NCI-H1930 (cell line): ENCODE results near the gene ID2.

Experiments
- DNase-seq, 2 experiments: peaks; one replicate each; lab custom pipeline; 2025; lab: John Stamatoyannopoulos, UW

ID2 gene

DNA sequence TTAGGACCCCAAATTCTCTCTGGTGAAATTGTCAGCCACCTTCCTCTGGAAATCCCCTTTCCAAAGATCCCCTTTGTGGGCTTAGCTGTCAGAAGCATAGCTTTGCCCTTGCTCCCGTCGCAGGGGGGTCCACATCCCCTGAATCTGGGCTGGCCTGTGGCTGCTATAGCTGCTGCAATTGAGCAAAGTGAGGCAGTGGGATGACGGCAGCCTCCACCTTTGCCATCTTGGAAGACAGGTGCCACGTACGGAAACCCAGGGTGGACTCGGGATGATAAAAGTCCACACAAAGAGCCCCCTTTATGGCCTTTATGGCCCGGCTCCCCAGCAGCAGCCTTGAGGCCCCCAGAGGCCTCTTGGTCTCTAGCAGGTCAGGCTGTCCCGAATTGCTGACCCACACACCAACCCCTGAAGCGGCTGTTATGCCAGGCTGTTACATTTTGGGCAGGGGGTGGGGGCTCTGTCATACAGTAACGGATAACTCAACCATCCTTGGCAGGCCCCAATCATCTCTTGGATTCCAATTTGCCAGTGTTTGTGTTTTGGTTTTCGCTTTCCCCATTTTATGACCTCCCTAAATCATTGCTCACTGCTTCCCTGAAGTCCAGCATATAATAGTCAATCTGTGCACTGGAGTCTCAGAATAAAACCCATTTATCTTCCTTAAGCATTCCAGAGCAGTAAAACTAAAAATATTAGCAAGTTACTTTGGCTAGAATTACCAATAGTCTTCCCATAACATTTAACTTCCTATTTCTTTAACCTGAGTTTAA, 33.2 kb upstream of the ID2 start:
- no peak for DNase-seq

DNA sequence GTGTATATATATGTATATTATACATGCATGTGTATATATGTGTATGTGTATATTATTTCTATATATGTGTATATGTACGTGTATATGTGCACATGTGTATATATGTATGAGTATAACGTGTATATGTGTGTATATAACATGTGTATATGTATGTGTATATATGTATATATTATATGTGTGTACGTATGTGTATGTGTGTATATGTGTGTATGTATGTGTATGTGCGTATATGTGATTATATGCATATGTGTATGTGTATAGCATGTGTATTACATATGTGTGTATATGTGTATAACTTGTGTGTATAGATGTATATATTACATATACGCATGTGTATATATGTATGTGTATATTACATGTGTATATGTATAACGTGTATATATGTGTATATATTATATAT, 32.1 kb upstream of the ID2 start:
- DNase-seq: no peak

DNA sequence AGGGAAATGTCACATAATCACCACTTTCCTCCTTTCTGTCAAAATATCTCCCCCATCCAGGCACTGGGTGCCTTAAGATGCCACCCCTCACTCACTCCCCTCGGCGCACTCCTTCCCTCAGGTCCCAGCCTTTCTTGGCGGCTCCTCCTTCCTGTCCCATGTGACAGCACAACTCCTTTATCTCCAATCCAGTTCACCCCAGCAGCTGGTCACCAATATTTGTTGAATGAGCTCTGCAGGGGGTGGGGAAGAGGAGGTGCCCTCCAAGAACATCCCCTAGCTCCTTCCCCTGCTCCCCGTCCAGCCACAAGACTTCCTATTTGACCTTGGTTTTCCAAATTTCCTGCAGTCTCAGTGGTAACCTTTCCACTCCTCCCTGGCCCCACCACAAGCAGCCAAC, 31.6 kb upstream of the ID2 start:
- DNase-seq: no peak

DNA sequence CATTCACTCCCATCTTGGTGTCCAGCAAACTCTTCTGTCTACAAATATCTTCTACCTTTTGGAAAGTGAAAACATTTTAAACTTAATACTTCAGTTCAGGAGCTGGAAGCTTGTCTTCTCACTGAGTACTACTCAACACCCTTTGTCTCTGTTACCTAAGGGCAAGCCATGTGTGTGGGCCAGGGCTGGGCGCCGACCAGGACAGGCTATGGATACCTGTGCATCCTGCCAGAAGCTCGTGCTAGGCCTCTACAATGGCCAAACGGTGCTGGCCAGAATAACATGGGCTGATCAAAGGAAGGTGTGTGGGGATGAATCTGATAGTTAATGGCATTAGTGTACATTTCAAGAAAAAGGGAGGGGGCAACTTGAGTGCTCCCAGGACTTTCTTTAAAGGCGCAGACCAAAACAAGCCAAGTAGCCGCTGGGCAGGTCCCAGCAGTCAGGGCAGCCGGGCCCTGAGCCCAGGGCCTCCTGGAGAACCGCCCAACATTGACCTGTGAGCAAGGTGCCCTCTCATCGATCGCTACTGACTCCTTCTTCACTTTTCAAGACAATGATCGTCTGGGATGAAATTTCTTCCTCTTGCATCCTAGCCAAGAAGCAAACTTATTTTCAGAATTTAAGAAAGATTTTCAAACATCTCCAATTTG, 29.0 kb upstream of the ID2 start:
- no peak for DNase-seq

DNA sequence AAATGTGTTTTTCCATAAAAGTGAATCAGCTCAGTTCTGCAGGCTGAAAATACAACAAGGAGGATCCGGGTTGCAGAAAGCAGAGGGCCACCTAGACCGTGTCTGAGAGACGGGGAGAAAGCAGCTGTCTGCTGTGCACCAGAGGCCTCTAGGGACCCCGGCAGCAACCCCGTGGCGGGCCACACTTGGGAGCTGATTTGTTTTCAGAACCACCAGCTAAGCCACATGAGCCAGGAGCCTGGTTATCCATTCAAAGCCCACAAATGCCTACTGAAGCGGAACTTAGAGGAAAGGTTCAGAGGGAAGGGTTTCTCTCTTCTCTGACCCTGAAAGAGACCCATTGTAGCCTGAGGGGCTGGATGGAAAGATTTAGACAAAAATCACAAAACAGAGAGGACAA, 28.4 kb upstream of the ID2 start:
- DNase-seq: no peak

DNA sequence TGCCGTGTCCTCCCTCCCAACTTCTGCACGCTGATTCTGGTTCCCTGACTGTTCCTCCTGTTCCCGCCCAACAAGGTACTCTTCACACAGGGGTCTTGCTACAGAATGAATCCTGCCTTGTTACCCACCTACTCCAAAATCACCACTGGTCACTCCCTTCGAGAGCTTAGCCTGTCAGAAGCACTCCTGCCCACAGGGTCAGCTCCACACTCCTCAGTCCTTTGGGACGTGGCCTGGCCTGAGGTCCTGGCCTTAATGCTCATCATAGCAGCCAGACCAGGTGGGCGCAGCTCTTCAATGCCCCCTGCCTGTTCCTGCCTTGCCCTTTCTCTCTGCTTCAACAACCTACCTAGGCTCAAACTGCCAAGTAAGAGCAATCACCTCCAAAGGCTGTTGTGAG, 27.8 kb upstream of the ID2 start:
- no peak for DNase-seq

DNA sequence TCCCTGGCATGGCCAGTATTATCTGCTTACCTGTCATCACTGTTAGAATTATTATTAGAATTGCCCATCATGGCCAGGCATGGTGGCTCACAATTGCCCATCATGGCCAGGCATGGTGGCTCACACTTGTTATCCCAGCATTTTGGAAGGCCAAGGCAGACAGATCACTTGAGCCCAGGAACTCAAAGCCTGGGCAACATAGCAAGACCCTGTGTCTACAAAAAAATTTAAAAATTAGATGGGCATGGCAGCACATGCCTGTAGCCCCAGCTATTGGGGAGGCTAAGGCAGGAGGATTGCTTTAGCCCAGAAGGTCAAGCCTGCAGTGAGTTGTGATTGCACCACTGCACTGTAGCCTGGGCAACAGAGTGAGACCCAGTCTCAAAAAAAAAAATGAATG, 27.4 kb upstream of the ID2 start:
- no peak for DNase-seq

DNA sequence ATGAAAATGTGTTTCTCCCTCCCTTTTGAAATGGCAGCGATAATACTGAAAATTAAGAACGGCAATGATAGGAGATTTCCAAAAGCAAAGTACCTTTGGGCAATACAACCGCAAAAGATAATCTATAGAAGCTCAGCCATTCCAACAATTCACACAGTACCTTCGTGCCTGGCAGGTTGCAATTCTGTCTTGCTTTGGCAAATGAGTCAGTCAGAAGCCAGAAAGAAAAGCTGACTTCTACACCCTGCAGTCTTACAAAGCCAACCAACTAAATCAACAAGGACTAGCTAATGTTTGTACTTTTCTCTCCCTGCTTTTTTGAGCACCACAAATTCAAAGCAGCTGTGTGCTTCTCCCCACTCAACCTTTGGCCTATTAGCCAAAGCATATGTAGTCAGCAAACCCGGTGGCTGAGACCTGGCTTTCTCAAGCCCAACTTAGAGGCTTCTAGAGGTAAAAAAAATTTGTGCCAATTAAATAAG, 25.7 kb upstream of the ID2 start:
- no peak for DNase-seq

DNA sequence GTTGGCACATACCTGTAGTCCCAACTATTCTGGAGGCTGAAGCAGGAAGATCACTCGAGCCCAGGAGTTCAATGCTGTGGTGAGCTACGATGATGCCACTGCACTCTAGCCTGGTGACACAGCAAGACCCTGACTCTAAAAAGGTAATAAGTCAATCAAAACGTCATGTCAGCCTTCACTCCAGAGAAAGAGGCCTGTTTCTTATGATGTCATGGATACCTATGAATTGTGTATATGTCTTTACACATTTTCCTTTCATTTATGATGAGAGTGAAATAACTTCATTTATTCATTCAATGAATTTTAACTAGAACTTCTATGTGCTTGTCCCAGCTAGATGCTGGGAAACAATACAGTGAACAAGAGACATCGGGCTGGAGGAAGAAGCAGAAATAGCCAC, 25.0 kb upstream of the ID2 start:
- DNase-seq: no peak

DNA sequence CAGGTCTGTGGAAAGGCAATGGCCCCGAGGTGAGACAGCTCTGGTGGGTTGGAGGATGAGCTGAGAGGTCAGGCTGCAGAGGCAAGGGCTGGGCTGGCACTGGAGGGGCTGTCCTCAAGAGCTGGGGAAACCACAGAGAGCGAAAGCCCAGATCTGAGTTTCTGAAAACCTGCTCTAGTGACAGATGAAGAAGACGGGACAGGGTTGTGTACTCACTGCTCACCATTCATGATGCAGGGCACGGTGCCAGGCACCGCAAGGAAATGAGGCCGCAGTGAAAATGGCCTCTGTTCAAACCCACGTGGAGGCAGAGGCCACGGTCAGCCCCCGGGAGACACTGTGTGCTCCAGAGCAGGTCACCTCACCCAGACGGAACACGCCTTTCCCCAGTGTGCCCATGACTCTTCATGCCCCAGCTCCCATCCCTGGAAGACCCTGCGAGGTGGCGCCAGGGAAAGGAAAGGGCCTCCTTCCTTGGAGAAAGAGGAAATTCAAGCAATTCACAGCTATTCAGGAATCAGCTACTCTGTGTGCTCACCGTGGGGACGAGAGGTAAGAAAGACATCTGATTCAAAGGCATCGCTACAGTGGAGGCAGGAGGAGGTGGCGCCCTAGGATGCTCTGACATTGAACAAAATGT, 24.3 kb upstream of the ID2 start:
- no peak for DNase-seq

DNA sequence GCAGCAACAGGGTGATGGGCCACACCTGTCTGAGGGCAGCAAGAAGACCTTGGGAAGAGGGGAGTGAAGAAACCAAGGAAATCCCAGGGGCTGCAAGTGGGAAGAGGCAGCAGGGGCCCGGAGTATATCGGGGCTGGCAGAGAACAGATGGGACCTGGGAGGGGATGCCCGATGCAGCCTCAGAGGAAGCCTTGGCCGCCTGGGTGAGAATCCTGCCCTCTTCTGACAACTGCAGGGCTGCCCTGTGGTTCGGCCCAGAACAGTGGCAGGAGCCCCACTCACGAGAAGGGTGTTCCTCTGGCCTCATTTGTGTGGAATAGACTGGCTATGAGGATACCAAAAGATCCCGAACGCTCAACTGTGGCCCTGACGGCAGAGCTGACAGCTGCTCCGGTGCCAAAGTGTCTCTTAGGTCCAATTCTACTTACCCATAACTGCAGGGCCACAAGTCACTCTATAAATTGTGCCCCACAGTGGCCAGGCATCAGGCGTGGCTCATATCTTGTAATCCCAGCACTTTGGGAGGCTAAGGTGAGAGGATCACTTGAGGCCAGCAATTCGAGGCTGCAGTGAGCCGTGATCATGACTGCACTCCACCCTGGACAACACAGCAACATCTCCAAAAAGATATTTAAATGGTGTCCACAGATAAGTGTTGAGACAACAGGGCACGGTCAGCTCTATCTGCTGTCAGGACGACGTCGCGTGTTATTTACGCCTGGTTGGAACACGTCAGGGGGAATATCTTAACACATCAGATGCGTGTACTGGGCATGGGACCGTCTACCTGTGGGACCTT, 23.6 kb upstream of the ID2 start:
- DNase-seq: no peak

DNA sequence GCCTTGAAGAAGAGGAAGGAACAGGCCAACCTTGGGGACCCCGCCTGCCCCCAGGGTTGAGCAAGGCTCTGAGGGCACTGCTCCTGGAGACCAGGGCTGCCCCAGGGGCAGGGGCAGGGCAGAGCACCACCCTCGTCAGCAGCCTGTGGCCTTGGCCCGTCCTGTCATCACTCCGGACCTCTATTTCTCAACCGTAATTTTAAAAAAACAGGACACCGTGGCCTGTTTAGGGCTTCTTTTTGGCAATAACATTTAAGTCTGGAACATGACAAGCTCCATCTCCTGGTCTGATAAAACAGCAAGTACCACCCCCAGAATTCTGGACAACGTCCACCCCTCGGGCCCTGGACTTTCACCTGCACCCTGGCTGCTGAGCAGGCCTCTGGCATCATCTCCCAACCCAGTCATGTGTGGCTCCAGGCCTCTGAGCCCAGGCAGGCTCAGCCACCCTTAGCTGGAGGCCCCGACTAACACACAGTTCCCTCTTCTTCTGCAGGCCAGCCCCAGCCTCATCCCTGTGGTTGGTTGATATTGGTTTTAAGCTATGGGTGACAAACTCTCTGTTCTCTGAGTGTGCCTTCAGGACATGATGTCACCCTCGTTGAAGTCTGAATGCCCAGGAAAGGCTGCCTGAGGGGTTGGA, 22.6 kb upstream of the ID2 start:
- DNase-seq: no peak

DNA sequence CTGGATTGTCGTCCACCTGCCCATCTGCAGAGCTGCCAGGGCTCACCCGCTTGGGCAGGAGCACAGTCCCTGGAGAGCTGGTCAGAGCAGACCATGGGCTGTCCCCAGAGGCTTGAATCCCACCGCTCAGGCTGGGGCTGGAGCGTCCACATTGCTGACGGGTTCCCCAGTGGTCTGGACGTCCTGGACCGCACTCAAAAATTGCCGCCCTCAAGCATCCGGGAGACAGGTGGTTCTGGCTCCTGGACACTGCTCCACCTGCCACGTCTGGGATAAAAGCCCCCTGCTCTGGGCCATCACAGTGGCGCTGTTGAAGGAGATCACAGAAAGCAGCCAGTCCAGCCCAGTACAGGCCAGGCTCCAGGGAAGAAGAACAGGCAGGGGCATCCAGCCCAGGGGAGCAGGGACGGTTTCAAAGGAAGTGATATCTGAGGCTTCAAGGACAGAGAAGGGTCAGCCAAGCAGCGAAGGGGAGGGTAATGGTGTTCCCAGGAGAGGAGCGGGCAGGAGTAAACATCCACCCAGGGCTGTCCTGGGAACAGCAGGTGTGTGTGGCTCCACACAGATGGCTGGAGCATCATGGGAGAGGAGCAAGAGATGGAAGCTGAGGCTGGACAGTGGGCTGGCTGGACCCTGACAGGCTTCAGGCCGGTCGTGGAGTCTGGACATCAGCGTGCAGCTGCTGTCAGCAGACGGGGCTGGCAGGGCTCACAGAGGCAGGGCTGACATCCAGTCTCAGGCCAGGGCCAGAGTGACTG, 21.9 kb upstream of the ID2 start:
- no peak for DNase-seq

DNA sequence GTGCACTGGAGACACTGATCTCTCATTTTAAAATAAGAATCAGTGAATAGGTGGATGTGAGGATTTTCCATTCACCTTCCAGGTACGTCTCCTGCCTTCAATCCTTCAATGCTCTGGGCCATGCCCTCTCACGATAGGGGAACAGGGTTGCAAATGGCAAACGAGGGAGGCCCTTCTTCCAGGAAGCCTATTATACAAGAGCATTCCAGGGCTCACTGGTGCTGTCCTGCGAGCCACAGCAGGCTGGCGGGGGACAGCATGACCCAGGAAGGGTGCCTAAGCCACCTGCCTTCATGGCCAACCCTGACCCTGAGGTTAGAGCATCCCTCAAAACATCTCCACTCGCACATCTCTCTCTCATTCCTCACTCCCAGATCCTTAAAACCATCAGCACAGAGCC, 20.6 kb upstream of the ID2 start:
- no peak for DNase-seq

DNA sequence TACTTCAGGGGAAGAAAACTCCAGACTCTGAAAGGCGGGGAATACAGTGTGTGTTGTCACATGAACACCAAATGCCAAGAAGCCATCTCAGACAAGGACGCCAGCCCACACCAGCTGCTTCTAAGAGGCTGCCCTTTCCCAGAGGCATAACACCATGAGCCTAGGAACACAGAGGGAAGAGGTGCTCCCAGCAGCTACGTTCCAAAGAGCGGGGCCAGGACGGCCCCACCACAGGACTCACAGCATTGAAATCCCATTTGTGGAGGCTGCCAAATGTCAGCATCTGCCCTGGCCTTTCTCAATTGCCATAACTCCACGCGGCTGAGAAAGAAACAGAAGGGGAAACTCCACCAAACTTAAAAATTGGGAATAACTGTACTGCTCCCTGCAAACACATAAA, 20.1 kb upstream of the ID2 start:
- no peak for DNase-seq

DNA sequence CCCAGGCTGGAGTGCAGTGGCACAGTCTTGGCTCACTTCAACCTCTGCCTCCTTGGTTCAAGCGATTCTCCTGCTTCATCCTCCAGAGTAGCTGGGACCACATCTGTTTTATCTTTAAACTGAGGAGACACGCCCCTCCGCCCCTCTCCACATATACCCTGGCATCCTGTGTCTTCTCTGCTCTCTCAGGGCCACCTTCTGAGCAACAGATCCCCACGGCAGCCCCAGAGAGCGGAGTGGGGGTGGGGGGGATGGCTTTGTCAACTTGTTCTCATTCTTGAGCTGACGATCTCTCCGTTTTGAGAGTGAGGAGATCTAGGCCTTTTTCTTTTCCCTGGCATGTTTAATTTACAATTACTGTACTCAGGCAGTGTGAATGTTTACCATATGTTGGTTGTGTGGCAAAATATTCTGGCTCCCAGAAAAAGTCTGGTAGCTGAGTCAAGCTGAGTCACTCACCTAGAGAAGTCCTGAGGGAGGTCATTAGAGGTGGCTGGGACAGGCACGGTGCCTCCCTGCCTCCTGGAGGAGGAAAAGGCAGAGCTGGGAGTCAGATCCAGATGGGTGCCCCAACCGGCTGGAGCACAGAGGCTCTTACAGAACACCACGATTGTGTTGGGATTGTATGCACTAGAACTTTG, 19.5 kb upstream of the ID2 start:
- no peak for DNase-seq

DNA sequence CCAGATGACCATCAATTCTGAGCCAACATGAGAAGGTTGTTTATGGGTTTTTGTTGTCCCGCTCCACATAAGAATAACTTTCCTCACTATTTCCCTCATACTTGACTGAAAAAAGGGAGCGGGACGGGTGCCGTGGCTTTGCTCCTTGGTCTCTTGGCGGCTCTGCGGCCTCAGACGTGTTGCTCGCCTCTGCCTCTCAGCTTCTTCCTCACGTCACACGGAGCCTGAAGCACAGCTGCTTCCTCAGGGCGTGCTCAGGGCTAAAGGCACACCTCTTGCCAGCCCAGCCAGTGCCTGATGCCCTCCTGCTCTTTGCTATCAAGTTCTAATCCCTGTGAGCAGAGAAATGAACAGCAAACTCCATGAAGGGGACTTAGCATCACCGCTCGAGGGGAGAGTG, 17.9 kb upstream of the ID2 start:
- no peak for DNase-seq

DNA sequence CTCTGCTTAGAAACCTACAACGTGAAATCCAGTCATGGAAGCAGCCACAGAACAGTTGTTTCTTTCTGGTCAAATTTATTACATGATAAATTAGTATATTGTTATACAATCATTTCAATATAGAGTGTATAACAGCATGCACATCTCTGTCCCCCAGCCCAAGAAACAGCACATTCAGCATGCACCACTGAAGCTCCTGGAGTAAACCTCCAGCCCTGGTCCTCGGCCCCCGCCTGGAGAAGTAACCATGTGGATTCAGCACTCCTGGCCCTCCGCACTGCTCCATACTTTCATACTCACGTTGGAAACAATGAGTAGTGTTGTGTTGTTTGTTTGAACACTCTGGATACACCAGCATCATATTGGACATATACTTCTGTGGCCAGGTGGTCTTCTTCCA, 15.3 kb upstream of the ID2 start:
- no peak for DNase-seq

DNA sequence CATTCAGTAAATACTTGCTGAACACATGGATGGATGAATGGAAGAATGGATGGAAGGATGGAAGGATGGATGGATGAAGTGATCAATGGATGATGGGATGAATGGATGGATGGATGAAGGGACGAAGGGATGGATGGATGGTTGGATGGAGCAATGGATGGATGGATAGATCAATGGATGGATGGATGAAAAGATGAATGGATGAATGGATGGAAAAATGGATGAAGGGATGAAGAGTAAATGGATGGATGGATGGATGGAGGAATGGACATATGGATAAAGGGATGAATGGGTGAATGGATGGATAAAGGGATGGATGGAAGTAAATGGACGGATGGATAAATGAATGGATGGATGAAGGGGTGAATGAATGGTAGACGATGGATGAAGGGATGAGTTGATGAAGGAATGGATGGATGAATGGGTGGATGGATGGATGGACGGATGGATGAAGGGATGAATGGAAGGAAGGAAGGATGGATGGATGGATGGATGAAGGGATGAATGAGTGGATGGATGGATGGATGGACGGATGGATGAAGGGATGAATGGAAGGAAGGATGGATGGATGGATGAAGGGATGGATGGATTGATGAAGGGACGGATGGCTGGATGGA, 13.9 kb upstream of the ID2 start:
- no peak for DNase-seq

DNA sequence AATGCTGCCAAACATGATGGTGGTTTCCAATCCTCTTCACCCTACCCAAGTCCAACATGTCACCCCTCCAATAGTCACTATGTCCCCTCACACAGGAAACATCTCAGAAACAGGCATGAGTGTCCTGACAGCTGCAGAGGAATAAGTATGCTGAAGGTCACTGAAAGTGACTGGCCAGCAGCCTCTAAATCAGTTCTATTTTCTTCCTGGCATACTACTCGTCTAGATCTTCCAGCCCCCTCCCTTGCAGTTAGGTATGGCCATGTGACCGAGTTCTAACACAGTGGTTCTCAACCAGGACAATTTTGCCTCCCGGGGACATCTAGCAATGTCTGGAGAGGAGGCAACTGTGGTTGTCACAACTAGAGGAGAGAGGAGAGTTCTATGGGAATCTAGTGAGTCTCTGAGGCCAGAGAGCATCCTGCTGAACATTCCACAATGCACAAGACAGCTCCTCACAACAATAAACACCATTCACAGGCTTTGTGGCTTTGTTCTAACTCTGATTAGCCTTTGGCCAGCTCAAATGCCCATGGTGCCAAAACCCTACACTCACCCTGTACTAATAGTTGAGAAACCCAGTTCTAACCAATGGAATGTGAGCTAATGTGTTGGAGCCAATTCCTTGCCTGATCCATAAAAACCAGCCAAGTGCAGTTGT, 12.6 kb upstream of the ID2 start:
- DNase-seq: no peak
